SU-DHL-6 (cell line): Measurements from ENCODE around the gene RAD51B.

Experiments
- EZH2phosphoT487 ChIP-seq: fragments of 200-600 bp; sonication (generic), shearing (Covaris generic); conservative IDR thresholded peaks from 2 replicates; pipeline ENCODE4 v1.6.1; 2018; ENCODE audit warnings: mild to moderate bottlenecking, antibody characterized with exemption, low read length, moderate library complexity, mixed read lengths
- TF ChIP-seq, protein P1 (sequence below): fragments of 200-600 bp; sonication (generic); IDR thresholded peaks from one replicate; pipeline ENCODE4 v1.5.1; 2017; ENCODE audit warnings: antibody characterized with exemption, mild to moderate bottlenecking, low read length, moderate library complexity; ENCODE audit not compliant: insufficient read depth, poor library complexity, severe bottlenecking

DNA sequence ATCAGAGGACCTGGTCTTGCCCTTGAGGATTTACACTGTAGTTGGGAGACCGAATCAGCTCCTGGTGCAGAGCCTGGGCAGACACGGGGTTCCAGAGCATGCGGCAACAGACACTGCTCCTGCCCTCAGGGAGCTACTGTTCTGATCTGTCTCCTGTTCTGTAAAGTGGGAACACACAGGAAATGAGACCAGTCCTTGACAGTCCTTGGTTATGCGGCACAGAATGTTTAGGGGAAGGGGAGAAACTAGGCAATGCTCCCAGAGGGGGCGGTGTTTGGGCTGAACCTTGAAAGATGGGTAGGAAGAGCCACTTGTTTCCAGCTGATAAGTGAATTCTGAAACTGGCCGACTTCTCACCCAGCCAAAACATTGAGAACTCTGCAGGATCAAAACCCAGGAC lies 840.9 kb downstream of the RAD51B start:
- TF ChIP-seq, protein P1, sequence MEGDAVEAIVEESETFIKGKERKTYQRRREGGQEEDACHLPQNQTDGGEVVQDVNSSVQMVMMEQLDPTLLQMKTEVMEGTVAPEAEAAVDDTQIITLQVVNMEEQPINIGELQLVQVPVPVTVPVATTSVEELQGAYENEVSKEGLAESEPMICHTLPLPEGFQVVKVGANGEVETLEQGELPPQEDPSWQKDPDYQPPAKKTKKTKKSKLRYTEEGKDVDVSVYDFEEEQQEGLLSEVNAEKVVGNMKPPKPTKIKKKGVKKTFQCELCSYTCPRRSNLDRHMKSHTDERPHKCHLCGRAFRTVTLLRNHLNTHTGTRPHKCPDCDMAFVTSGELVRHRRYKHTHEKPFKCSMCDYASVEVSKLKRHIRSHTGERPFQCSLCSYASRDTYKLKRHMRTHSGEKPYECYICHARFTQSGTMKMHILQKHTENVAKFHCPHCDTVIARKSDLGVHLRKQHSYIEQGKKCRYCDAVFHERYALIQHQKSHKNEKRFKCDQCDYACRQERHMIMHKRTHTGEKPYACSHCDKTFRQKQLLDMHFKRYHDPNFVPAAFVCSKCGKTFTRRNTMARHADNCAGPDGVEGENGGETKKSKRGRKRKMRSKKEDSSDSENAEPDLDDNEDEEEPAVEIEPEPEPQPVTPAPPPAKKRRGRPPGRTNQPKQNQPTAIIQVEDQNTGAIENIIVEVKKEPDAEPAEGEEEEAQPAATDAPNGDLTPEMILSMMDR, result no peak
- TF ChIP-seq EZH2phosphoT487, result no peak
